Chondrocyte (in vitro differentiated cells): ENCODE measurements around the gene SYNE2. TPM values are rescaled to one million over a fixed set of nuclear protein-coding genes. Genes with fewer than 3 reads are reported as not detected.
"Not testable (repeated sequence)": the region's sequence is repeated elsewhere in the genome, so short reads cannot be mapped to it uniquely, and the experiment has no call there.

ENCODE experiments used
- DNase-seq: peaks from one replicate; pipeline ENCODE4 v3.0.0; 2021; ENCODE audit warnings: mixed read lengths, low spot score
- H3K27ac Mint-ChIP-seq: one replicate; pipeline ENCODE4 v1.8.0; 2021; ENCODE audit warnings: mild to moderate bottlenecking, moderate library complexity, mixed read lengths; ENCODE audit not compliant: unreplicated experiment
- H3K27me3 Mint-ChIP-seq: 2 replicates; pipeline ENCODE4 v1.8.0; 2021; ENCODE audit warnings: low read depth, mixed read lengths
- H3K36me3 Mint-ChIP-seq: 2 replicates; pipeline ENCODE4 v1.8.0; 2021; ENCODE audit warnings: low read depth, mixed read lengths
- H3K4me1 Mint-ChIP-seq: 2 replicates; pipeline ENCODE4 v1.8.0; 2021; ENCODE audit warnings: low read depth, mild to moderate bottlenecking, mixed read lengths
- H3K4me3 Mint-ChIP-seq: one replicate; pipeline ENCODE4 v1.8.0; 2021; ENCODE audit warnings: mild to moderate bottlenecking, moderate library complexity, mixed read lengths; ENCODE audit not compliant: unreplicated experiment
- H3K9me3 Mint-ChIP-seq: 2 replicates; pipeline ENCODE4 v1.8.0; 2021; ENCODE audit warnings: low read depth, mixed read lengths
- CTCF ChIP-seq: fragments of 200-600 bp; sonication (generic); IDR thresholded peaks from 2 replicates; pipeline ENCODE4 v1.5.0; 2021; ENCODE audit warnings: antibody characterized with exemption, mild to moderate bottlenecking, moderate library complexity
- long read RNA-seq: library from polyadenylated mRNA; stranded (forward); transcript quantifications from one replicate; pipeline ENCODE4 v2.0.0, GENCODE V29; 2021
- total RNA-seq: library from RNA; stranded (reverse); gene quantifications from 3 replicates; pipeline ENCODE4 v1.2.1, GENCODE V29; 2021

Gene SYNE2
- 13.6 to 15.3 TPM (median 14.2 TPM) in 3 replicates for total RNA-seq
- long read RNA-seq, partial matches to known transcripts: 1 of 1 reads
- long read RNA-seq, other reads (novel, unspliced or antisense): 0 of 1 reads

- peak; percentile 88 for DNase-seq
- peak; percentile 57 for TF ChIP-seq CTCF
- no peaks in the 10 kb centered on the region for H3K27me3 Mint-ChIP-seq
- H3K9me3 Mint-ChIP-seq: no peaks in the 10 kb centered on the region
- H3K4me3 Mint-ChIP-seq: peak within 1 kb of the TSS; percentile 89
- H3K36me3 Mint-ChIP-seq: no peaks in the 10 kb centered on the region
- peak within 1 kb of the TSS; percentile 65 for H3K27ac Mint-ChIP-seq
- peaks cover 15% of the 10 kb centered on the region for H3K4me1 Mint-ChIP-seq
Measured at GRCh38 chr14:63852817-63853731, at the start of gene SYNE2. SYNE2 (plus strand) TSS chr14:63853004; CDS start chr14:63909149, 56,145 bp downstream.

GRCh38 chr14:63803221-63803791, 49.5 kb upstream of the SYNE2 start:
- H3K4me1 Mint-ChIP-seq, H3K36me3 Mint-ChIP-seq, H3K9me3 Mint-ChIP-seq, H3K27me3 Mint-ChIP-seq, H3K4me3 Mint-ChIP-seq, H3K27ac Mint-ChIP-seq, DNase-seq: not testable (repeated sequence)

- not testable (repeated sequence) for H3K27ac Mint-ChIP-seq, H3K4me3 Mint-ChIP-seq, H3K36me3 Mint-ChIP-seq, DNase-seq, H3K27me3 Mint-ChIP-seq, H3K4me1 Mint-ChIP-seq, H3K9me3 Mint-ChIP-seq
Measured at GRCh38 chr14:63806064-63806463, 46.7 kb upstream of the SYNE2 start.

- not testable (repeated sequence) for H3K27me3 Mint-ChIP-seq, H3K27ac Mint-ChIP-seq, H3K4me1 Mint-ChIP-seq, H3K36me3 Mint-ChIP-seq, H3K9me3 Mint-ChIP-seq, DNase-seq, H3K4me3 Mint-ChIP-seq
Measured at GRCh38 chr14:63811692-63812091, 41.1 kb upstream of the SYNE2 start.

- Mint-ChIP-seq H3K36me3 (no peaks in the 10 kb centered on the region), H3K9me3 (no peaks in the 10 kb centered on the region), H3K27me3 (no peaks in the 10 kb centered on the region), H3K4me3 (no peak overlapping the region), H3K27ac (no peak overlapping the region), H3K4me1 (no peaks in the 10 kb centered on the region)
- peak; percentile 20 for TF ChIP-seq CTCF
- DNase-seq: no peak
Measured at GRCh38 chr14:63833728-63834127, 19.1 kb upstream of the SYNE2 start.

- Mint-ChIP-seq H3K4me1 (no peaks in the 10 kb centered on the region), H3K36me3 (peaks cover 2% of the 10 kb centered on the region), H3K27ac (no peak overlapping the region), H3K4me3 (no peak overlapping the region), H3K9me3 (peaks cover 5% of the 10 kb centered on the region), H3K27me3 (no peaks in the 10 kb centered on the region)
- peak; percentile 17 for TF ChIP-seq CTCF
- DNase-seq: no peak
Measured at GRCh38 chr14:63840981-63841380, 11.8 kb upstream of the SYNE2 start.
